Activated CD8-positive, alpha-beta memory T cell treated with anti-CD3 and anti-CD28 coated beads, Interleukin-2, amount 50 U/mL, for 1 hour (primary cell): ENCODE measurements around the gene MACC1.

Experiments used
- DNase-seq: peaks from one replicate; pipeline ENCODE4 v3.0.0-alpha.2; 2020; ENCODE audit errors: extremely low read depth

MACC1 gene

DNA sequence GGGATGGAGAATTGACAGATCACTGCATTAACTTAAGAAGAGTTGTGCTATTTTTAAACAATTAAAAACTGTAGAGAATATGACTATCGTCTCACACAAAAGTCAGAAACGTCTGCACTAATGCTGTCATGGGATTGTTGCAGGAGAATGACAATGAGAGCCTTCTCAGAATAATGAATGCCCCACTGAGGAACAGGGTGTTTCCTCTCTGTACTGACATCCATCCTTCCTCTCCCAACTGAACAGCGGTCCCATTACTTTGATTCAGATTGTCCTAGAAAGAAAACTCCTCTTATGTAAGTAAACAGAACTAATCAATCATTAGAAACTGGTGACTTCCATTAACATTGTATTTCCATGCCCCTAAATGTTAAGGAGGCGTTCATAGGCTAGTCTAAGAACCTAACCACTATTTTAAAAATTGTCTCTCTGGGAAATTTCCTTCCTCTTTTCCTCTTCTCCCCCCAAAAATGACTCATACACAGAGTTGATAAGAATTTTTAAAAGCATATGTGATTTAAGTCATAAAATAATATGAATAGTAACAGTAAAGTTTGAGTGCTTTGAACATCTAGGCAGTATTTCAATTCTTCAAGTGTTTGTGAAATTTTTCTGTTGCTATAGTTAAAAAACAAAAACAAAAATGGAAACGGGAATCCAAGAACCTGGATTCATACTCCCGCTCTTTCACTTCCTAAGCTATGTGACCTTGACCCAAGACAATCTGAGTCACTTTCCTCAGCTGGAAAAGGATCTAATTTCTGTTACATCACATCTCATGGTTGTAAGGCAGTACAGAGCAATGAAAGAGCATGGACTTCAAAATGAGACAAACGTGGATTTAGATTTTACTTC, 12.7 kb upstream of the MACC1 start:
- no peak for DNase-seq

GRCh38 chr7:20229081-20229480, 11.9 kb upstream of the MACC1 start:
- DNase-seq = no peak

DNA sequence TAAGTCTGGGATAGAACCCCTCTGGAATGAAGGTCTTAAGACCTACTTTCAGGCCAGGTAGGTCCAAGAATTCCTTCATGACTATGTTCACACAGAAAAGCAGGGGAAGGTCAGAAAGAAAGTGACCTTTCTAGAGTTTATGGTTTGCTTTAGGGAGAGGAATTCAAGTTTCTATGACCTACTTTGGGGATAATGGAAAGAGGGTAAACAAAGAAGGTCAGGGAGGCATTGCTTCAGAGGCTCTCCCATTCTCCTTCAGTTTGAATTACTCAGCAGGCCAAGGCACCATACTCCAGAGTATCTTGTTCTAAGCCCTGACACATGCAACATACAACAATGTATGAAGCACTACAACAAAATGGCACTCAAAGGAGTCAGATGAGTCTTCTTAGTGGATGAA, 11.5 kb upstream of the MACC1 start:
- DNase-seq = no peak

GRCh38 chr7:20227291-20227795, 10.2 kb upstream of the MACC1 start:
- no peak for DNase-seq

GRCh38 chr7:20226860-20227259, 9.7 kb upstream of the MACC1 start:
- no peak for DNase-seq

DNA sequence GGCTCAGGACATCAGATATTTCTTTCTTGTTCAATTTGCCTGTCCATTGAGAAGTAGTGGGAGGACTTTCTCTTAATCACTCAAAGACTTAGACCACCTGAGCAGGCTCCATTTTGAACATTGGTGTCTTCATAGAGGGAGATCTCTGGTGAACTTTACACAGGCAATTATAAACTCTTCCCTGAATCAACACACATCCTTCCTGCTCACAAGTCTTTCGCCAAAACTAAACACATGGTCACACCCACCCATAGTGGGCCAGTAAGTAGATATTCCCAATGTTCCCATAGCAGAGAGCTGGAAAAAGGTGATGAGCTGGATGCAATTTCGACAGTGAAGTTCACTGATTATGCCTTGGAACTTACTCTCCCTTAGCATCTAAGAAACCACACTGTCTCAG, 8.2 kb upstream of the MACC1 start:
- no peak for DNase-seq

DNA sequence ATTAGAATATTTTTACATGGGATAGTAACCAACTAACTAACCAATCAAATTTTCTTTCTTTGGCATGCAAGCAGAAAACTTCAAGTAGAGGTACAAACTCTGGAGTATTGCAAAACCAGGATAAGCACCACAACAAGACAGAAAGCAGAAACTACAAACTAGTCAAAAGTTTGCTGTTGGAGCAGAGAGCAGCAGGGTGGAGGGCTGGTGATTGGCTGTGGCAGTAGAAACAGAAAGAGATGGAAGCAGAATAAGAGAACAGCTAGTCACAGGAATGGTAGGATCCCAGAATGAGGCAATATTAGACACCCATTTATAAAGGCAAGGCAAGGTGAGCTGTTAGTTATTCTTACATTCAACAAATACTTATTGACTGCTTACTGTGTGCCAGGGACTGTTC, 6.8 kb upstream of the MACC1 start:
- no peak for DNase-seq

GRCh38 chr7:20223356-20223755, 6.2 kb upstream of the MACC1 start:
- no peak for DNase-seq

GRCh38 chr7:20222219-20222828, 5.1 kb upstream of the MACC1 start:
- DNase-seq = no peak

DNA sequence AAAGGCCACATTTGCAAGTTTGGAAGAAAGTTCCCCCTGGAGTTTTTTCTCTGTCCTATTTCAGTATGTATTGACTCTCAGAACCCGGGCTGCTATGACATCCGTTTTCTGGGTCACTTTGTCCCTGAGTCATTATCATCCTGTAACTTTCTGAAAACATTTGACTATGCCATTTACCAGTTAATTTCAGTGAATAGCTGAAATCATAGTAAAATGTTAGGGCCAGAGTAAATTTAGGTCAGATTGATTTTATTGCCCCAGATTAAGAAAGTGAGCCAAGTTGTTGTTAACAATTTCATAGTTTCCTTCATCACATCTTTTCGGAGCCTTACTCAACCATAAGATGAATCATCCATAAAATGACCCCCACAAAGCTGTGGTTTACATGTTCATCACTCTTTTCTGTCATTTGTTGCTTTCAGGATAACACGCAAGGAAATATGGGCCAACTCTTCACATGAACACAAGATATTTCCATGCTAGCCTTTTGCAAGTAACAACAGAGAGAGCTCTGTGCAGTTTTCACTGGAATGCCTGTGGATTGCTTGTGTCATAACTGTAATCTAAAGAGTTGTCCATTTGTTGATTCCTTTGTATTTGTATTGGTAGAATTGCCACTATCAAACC, 3.9 kb upstream of the MACC1 start:
- no peak for DNase-seq

DNA sequence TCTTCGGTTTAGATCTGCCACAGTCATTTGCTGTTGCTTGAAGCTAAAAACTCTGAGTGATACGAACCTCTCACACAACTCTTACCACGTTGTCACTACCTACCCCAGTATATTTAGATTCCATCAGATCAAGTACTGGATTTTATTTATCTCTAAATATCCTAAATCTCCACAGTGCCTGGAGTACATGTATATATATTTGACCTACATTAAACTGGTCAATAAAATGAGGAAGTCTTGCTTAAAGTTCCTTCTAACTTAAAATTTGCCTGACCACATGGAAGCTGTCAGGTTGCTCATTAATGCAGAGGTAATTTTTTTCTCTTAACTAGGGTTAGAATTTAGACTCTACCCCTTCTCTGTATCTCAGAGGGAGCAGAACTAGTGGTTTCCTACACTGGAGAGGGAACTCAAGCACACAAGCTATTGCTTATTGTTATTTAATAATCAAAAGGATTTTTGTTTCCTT, 3.1 kb upstream of the MACC1 start:
- no peak for DNase-seq

DNA sequence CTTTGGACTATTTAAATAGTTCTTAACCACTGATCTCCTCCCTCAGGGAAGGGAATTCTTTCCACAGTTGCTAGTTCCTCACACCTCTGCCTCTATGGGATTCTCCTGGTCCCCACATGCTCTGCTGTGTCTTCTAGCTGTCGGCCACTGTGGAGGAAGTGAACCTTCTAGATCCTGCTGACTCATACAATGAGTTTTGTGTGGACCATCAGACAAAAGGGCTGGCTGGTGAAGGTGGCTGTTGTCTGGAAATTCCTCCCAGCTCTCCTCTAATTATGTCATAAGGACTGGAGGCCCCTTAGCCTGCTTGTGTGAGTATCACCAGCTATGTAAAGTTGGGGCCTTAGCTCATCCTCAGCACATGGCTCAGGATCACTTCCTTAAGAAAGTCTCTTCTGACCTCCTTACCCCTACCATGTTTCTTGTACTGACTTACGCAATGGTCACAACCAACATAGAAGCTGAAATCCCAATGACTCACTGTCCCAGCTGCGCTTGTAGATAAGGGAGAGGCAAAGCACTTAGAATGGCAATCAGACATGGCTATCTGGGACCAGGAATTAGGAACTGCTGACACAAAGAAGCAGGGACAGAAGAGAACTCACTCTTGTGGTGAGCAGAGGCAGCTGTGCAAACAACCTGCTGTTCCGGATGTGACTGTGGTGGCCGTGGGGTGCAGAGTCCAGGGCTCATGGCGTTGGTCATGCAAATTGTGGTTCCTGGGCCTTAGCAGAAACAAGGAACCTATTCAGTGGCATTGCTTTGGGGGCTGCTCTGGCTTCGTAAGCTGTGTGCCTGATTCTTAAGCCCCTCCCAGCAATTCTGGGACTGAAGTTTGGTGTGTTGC, 2.5 kb upstream of the MACC1 start:
- DNase-seq = no peak

DNA sequence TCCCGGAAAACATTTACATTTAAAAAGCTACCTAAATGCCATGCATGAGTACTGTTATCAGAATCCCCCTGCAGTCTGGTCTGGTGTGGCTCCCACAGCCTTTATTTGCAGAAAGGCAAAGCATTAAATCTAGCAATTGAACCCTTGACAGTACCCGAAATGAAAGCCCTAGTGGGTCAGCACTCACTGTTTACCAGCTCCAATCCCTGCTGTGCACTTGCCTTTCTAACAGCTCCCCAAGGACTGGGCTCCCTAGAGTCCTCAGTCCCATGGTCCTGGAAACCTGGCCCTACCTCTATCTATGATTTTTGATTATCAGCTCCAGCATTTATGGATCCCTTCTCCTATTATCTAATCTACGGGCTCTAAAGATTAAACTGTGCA, 1.9 kb upstream of the MACC1 start:
- DNase-seq = no peak

GRCh38 chr7:20218279-20218678, 1.1 kb upstream of the MACC1 start:
- no peak for DNase-seq

- DNase-seq = no peak
Measured at GRCh38 chr7:20216406-20217036, 663 bp downstream of the MACC1 start.

DNA sequence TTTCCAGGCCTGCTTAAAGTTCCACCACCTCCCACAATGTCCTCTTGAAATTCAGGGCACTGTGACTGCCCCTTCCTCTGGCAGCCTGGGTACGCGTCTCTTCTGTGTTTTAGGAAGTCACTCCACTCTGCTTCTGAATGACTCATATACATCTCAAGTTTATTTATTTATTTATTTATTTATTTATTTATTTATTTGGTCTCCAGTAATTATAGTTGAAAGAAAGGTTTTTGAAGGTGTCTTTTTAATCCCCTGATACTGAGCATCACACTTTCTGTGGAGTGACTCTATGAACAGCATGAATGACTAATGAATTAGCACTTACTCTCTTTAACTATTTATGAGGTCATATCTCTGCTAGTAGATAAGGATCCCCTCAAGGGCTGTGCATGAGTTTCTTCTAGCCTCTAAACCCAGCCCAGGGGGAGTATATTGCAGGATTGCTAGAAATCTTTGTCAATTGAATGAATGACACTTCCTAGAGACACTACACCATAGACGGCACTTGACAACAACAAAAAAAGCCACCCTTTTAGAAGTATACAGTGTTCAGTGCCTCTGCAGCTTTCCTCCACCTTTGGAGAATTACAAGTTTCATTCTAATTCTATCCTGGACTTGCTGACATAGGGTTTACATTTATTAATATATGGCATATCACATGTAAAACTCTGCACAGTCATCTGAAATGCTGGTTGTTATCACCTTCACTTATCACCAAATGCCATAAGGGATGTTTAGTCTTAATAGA, 2.1 kb downstream of the MACC1 start:
- DNase-seq = no peak

- DNase-seq = no peak
Measured at GRCh38 chr7:20214132-20214531, 3.1 kb downstream of the MACC1 start.

DNA sequence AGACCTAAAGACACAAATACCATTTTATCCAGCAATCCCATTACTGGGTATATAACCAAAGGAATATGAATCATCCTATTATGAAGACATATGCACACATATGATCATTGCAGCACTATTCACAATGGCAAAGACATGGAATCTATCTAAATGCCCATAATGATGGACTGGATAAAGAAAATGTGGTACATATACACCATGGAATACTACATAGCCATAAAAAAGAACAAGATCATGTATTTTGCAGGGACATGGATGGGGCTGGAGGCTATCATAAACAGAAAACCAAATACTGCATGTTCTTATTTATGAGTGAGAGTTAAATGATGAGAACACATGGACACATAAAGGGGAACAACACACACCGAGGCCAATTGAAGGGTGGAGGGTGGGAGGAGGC, 3.8 kb downstream of the MACC1 start:
- no peak for DNase-seq

- no peak for DNase-seq
Measured at GRCh38 chr7:20211376-20211775, 5.8 kb downstream of the MACC1 start.

DNA sequence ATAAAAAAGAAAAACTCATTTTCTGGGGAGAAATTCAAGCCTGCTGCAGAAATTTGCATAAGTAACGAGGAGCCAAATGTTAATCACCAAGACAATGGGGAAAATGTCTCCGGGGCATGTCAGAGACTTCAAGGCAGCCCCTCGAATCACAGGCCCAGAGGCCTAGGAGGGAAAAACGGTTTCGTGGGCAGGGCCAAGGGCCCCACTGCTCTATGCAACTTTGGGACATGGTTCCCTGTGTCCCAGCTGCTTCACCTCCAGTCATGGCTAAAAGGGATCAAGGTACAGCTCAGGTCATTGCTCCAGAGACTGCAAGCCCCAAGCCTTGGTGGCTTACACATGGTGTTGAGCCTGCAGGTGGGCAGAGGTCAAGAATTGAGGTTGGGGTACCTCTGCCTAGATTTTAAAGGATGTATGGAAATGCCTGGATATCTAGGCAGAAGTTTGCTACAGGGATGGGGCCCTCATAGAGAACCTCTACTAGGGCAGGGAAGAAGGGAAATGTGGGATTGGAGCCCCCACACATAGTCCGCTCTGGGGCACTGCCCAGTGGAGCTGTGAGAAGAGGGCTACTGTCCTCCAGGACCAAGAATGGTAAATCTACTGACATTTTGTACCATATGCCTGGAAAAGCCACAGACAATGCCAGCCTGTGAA, 8.4 kb downstream of the MACC1 start:
- no peak for DNase-seq
